Measurements from ENCODE around the gene SPATC1L.
A peak's percentile ranks its signal among the peaks of the same experiment; 100 is the strongest.
"Not testable (repeated sequence)": the region's sequence is repeated elsewhere in the genome, so short reads cannot be mapped to it uniquely, and the experiment has no call there.

The SPATC1L gene

DNA sequence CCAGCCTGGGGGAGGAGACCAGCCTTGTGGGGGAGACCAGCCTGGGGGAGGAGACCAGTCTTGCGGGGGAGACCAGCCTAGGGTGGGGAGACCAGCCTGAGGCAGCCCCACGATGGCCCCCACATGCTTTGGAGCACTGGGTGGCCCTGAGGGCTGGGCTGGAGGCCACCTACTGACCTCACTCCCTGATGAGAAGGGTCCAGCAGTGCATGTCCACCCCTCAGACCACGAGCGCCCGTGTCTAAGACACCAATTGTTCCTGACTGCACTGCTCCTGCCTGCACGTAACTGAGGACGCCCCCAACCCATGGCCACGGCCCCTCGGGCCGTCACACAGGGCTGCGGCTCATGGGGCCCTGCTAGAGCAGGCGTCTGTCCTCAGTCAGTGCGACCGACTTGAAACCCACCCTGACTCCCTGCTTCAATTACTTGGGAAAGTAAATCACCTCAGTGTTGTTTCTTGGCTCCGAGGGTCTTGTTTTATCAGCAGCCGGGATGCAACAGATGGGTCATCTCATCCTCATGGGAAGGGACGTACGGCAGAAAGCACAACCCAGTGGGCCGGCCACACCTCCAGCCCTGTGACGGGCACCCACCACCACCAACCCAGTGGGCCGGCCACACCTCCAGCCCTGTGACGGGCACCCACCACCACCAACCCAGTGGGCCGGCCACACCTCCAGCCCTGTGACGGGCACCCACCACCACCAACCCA is at the start of gene SPATC1L:
Gene SPATC1L, minus strand, starts transcription at position 550 of the 715 bp plus-strand sequence. CDS start 1,643 bp downstream, outside the sequence.
- no peak for DNase-seq

GRCh38 chr21:46229923-46230260 is 45.6 kb upstream of the SPATC1L start:
- DNase-seq = no peak

DNA sequence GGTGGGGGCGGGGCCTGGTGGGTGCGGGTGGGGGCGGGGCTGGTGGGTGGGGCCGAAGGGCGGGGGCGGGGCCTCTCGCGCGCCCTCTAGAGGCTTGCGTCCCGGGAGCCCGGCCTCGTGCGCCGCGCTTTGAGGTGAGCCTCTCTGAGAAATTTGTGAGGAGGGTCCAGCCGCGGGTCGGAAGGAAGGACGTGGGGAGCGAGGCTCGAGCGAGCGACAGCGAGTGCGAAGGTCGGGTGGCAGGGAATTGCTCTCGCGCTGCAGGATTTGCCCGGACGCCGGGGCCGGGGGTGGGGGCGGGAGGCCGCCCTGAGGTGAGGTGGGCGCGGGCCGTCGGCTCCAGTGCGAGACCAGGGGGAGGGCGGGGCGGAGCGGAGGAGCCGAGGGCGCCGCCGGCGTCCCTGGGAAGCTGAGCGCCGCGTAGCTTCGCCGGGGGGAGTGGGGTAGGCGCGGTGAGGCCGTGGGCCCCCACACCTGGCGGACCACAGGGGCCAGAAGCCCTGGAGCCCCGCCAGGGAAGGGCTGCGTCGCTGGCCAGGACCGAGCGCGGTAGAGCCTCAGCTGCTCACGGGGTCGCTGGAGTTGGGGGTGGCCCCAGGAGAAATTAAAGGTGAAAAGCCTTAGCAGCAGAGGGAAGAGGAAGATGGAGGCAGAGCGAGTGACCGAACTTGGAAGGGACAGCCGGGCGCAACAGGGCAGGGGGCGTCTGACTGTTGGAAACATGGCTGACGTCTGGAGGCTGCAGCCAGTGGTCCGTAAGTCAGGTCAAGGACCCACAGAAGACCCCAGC is 45.1 kb upstream of the SPATC1L start:
- DNase-seq = no peak

GRCh38 chr21:46228345-46229051 is 44.2 kb upstream of the SPATC1L start, which contains the start of gene LSS:
Gene LSS (minus strand): TSS chr21:46228774. CDS start chr21:46228745, 29 bp downstream.
- peak; percentile 98 for DNase-seq

DNA sequence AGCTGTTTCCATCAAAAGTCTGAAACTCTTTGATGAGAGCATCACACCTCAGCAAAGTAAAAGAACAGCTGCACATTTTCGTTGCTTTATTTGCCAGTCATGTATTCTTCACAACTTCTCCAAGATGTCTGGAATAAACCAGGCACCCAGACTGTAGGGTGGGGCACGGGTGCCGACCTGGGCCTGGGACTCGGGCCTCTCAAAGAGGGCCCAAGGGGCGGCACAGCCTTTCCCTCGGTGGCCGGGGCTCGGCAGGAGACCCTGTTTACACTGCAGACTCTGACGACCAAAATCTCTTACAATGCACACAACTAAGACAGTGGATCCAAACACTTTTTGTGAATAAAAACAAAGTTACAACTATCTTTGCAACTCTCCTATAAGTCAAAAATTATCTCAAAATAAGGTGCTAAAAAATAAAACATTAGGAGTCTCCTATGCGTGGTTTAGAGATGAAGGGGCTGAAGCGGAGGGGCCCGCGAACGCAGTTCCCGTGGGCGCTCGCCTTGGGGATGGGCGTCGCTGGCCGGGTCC is 43.6 kb upstream of the SPATC1L start:
- no peak for DNase-seq

GRCh38 chr21:46226920-46227599 is 42.8 kb upstream of the SPATC1L start:
- no peak for DNase-seq

- no peak for DNase-seq
Measured at GRCh38 chr21:46226146-46226545, 41.9 kb upstream of the SPATC1L start.

- DNase-seq = not testable (repeated sequence)
Measured at GRCh38 chr21:46223661-46224060, 39.4 kb upstream of the SPATC1L start.

GRCh38 chr21:46223217-46223616 is 39.0 kb upstream of the SPATC1L start:
- DNase-seq = no peak

DNA sequence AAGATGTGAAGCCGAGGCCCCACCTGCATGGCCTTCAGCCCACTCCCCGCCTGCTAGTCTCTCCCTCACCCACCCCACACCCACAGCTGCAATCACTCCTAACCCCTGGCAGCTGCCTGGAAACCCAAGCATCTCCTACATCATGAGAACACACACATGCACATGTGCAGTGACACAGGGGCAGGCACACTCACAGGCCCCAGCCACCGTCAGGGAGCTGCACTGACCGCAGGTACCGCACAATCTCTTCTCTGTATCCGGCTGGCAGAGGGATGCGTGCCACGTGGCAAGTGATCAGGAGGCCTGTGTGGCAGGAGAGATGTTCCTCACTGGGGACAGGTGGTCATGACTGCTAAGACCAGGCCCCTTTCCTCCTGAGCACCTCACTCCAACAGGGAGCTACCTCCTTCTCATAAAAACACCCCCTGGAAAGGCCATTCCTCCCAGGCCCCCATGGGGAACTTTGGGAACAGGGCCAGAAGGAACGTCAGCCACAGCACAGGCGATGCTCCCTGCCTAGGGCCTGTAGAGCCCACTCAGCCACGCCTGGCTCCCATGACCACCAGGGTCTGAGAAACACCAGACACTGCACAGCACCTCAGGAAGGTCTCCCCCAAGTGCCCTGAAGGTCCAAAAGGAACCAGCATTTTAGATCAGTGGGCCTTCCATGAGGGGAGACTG is 38.3 kb upstream of the SPATC1L start:
- no peak for DNase-seq

GRCh38 chr21:46221664-46222435 is 37.6 kb upstream of the SPATC1L start:
- DNase-seq = no peak

DNA sequence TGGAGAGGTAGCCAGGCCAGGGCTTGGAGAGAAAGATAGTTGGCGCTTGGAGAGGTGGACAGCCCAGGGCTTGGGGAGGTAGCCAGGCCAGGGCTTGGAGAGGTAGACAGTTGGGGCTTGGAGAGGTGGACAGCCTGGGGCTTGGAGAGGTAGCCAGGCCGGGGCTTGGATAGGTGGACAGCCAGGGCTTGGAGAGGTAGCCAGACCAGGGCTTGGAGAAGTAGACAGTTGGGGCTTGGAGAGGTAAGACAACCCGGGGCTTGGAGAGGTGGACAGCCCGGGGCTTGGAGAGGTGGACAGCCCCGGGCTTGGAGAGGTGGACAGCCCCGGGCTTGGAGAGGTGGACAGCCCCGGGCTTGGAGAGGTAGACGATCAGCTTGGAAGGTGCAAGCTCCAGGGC is 36.6 kb upstream of the SPATC1L start:
- DNase-seq = no peak

DNA sequence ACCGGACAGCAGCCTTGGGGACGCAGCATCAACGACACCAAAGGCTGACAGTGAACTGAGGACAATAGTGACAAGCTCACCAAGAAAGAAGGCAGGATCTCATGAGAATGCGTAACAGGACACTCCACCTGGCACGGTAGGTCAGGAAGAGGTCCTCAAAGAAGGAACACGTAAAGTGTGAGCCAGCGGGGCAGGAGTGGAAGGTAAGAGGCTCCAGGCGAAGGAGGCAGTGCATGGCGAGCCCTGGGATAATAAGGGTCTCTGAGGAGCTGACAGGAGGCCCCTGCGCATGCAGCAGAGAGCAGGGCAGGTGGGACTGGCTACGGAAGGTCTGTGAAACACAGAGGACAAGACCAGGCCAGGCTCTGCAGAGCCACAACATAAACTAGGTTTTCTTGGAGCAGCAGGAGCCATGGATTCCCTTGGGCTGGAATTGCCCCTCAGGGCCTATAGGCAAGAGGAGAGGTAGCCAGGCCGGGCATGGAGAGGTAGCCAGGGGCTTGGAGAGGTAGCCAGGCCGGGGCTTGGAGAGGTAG is 36.1 kb upstream of the SPATC1L start:
- no peak for DNase-seq

DNA sequence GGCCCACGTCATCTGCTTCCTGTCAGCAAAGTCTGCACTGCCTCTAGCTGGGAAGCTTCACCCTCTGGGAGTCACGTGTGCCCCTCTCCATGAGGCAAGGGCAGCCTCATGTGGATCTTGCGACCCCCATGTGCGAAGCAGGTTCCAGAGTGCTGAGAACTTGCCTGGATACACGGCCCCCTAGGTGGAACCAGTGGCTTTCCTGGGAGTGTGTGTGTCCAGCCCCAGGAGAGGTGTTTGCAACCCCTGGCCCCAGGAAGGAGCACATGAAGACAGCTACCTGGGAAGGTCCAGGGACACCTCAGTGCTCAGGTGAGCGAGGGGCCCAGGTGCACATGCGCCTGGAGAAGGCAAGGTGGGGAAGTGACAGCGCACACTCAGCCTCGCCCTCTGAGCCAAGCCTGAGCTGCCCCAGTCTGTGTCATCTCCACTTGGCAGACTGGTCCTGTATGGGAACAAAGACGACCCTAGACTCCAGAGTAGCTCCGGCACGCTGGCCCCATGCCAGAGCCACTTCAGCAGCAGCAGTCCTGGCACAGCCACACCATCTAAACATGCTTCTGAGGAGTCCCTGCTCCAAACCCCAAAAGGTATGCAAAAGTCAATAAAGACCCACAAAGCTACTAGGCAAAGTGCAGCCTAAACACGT is 35.5 kb upstream of the SPATC1L start:
- DNase-seq = no peak

DNA sequence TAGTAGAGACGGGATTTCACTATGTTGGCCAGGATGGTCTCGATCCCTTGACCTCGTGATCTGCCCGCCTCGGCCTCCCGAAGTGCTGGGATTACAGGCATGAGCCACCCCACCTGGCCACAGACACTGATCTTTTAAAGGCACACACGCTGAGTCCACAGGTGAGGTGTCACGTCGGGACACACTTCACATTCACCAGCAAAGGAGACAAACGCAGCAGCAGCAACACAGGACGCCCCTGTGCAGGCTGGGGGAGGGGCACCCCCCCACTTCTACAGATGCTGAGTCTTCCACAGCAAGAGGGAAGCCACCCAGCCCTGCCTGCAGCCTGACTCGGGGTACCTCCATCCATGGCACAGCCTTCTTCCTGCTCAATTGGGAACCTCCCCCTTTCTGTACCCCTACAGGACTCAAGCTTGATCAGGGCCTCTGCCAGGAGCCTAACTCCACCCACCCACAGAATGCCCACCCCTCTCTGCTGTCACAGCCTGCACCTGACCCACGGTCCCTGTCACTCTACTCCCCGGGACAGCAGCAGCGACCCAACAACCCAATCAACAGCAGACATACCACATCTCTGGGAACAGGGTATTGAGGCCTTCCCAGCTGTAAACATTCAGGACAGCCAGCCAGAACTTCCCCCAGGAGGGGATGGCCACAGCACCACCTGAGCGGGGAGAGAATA is 34.8 kb upstream of the SPATC1L start:
- DNase-seq = no peak

DNA sequence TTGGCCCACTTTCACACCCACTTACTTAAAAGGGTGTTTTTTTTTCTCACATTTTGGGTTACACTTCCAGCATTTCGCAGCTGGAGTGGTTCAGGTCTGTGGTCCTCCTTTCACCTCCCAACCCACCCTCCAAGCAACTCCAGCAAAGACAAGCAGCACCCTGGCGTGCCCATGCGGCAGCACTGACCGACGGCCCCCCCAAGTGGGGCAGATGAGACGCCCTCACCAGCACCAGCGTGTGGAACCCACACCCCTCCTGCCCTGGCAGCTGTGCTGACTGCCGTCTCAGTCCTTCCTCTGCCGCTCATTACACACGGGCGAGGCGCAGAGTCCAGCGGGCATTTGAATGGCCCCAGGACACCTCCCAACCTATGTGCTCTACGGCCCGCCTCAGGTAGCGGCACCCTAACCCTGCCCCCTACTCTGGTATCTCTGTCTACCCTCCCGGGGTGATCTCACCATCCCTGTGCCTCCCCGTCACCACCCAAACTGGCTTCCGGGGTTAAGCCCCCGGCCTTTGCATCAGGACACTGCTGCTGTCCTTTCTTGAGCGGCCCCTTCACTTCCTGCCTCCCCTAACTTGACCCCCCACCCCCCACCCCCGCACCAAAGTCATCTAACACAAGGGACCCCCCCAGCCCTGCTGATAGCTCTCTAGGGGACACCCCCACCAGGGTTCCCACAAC is 33.4 kb upstream of the SPATC1L start:
- no peak for DNase-seq

- no peak for DNase-seq
Measured at GRCh38 chr21:46216132-46216747, 32.0 kb upstream of the SPATC1L start.

- DNase-seq = no peak
Measured at GRCh38 chr21:46215436-46216131, 31.3 kb upstream of the SPATC1L start.
